Trophoblast cell (in vitro differentiated cells and primary cell): ENCODE results near the gene MFAP4.

ENCODE experiments used
- DNase-seq, 2 donors: peaks; one replicate each; pipeline ENCODE4 v3.0.0-alpha.2; 2016
- H2AFZ ChIP-seq: 2 replicates; pipeline ENCODE4 v1.6.1; 2013; ENCODE audit warnings: low read length, moderate library complexity, mild to moderate bottlenecking; ENCODE audit not compliant: insufficient read depth, poor library complexity
- H2AK5ac ChIP-seq: 2 replicates; pipeline ENCODE4 v1.6.1; 2013; ENCODE audit warnings: mild to moderate bottlenecking, low read length
- H2BK120ac ChIP-seq: 2 replicates; pipeline ENCODE4 v1.6.1; 2013; ENCODE audit warnings: low read length, mild to moderate bottlenecking, moderate library complexity; ENCODE audit not compliant: insufficient read depth, poor library complexity
- H2BK12ac ChIP-seq: 2 replicates; pipeline ENCODE4 v1.6.1; 2013; ENCODE audit warnings: mild to moderate bottlenecking, low read length, moderate library complexity
- H2BK5ac ChIP-seq: 2 replicates; pipeline ENCODE4 v1.6.1; 2013; ENCODE audit warnings: low read length, low read depth, moderate library complexity, mild to moderate bottlenecking; ENCODE audit not compliant: poor library complexity
- H3K14ac ChIP-seq: 2 replicates; pipeline ENCODE4 v1.6.1; 2013; ENCODE audit warnings: mild to moderate bottlenecking, low read length
- H3K18ac ChIP-seq: 2 replicates; pipeline ENCODE4 v1.6.1; 2013; ENCODE audit warnings: mild to moderate bottlenecking, low read length
- H3K23ac ChIP-seq: 2 replicates; pipeline ENCODE4 v1.6.1; 2013; ENCODE audit warnings: low read length
- H3K27ac ChIP-seq: 2 replicates; pipeline ENCODE4 v1.5.1; 2013; ENCODE audit warnings: low read depth, mild to moderate bottlenecking, inconsistent platforms, low read length, moderate library complexity
- H3K27me3 ChIP-seq: 2 replicates; pipeline ENCODE4 v1.6.1; 2013; ENCODE audit warnings: inconsistent platforms, mild to moderate bottlenecking, low read length, moderate library complexity; ENCODE audit not compliant: insufficient read depth
- H3K36me3 ChIP-seq, 2 experiments: 1 replicate in 1 of 2; 2 replicates in 1 of 2; pipeline ENCODE4 v1.6.1; 2013; ENCODE audit warnings: low read length in 2 of 2, mild to moderate bottlenecking in 2 of 2, moderate library complexity in 1 of 2; ENCODE audit not compliant: insufficient read depth in 2 of 2, control insufficient read depth in 1 of 2
- H3K4ac ChIP-seq: 2 replicates; pipeline ENCODE4 v1.6.1; 2013; ENCODE audit warnings: low read depth, mild to moderate bottlenecking, low read length, moderate library complexity
- H3K4me1 ChIP-seq, 2 experiments: 1 replicate in 1 of 2; 2 replicates in 1 of 2; pipeline ENCODE4 v1.6.1; 2013; ENCODE audit warnings: low read length in 2 of 2, mild to moderate bottlenecking in 2 of 2, moderate library complexity in 1 of 2; ENCODE audit not compliant: insufficient read depth in 2 of 2, control insufficient read depth in 1 of 2
- H3K4me2 ChIP-seq: 2 replicates; pipeline ENCODE4 v1.6.1; 2013; ENCODE audit warnings: inconsistent platforms, mild to moderate bottlenecking, low read length, moderate library complexity
- H3K4me3 ChIP-seq: 2 replicates; pipeline ENCODE4 v1.5.1; 2013; ENCODE audit warnings: mild to moderate bottlenecking, low read depth, low read length, inconsistent platforms
- H3K79me1 ChIP-seq: one replicate; pipeline ENCODE4 v1.6.1; 2013; ENCODE audit warnings: low read length
- H3K79me2 ChIP-seq: 2 replicates; pipeline ENCODE4 v1.6.1; 2013; ENCODE audit warnings: low read length, mild to moderate bottlenecking; ENCODE audit not compliant: control insufficient read depth, insufficient read depth, poor library complexity
- H3K9ac ChIP-seq: 2 replicates; pipeline ENCODE4 v1.6.1; 2013; ENCODE audit warnings: mild to moderate bottlenecking, low read length
- H3K9me3 ChIP-seq: 2 replicates; pipeline ENCODE4 v1.6.1; 2013; ENCODE audit warnings: low read depth, mild to moderate bottlenecking, control low read depth, inconsistent platforms, low read length; ENCODE audit not compliant: insufficient read depth
- H4K12ac ChIP-seq: 2 replicates; pipeline ENCODE4 v1.6.1; 2013; ENCODE audit warnings: low read depth, mild to moderate bottlenecking, low read length, moderate library complexity
- H4K8ac ChIP-seq: 2 replicates; pipeline ENCODE4 v1.6.1; 2013; ENCODE audit warnings: low read depth, mild to moderate bottlenecking, low read length, moderate library complexity
- H4K91ac ChIP-seq: one replicate; pipeline ENCODE4 v1.6.1; 2013; ENCODE audit warnings: low read depth, mild to moderate bottlenecking, low read length, moderate library complexity
- WGBS: extraction: QIAGEN DNeasy Blood & Tissue Kit; methylation state at CpG from one replicate; pipeline ENCODE4 v1.1.7; 2013; ENCODE audit warnings: missing lambda C conversion rate; ENCODE audit not compliant: insufficient read length, insufficient coverage; ENCODE audit errors: extremely low coverage; 5-methylcytosine and 5-hydroxymethylcytosine counted together

Gene MFAP4

DNA sequence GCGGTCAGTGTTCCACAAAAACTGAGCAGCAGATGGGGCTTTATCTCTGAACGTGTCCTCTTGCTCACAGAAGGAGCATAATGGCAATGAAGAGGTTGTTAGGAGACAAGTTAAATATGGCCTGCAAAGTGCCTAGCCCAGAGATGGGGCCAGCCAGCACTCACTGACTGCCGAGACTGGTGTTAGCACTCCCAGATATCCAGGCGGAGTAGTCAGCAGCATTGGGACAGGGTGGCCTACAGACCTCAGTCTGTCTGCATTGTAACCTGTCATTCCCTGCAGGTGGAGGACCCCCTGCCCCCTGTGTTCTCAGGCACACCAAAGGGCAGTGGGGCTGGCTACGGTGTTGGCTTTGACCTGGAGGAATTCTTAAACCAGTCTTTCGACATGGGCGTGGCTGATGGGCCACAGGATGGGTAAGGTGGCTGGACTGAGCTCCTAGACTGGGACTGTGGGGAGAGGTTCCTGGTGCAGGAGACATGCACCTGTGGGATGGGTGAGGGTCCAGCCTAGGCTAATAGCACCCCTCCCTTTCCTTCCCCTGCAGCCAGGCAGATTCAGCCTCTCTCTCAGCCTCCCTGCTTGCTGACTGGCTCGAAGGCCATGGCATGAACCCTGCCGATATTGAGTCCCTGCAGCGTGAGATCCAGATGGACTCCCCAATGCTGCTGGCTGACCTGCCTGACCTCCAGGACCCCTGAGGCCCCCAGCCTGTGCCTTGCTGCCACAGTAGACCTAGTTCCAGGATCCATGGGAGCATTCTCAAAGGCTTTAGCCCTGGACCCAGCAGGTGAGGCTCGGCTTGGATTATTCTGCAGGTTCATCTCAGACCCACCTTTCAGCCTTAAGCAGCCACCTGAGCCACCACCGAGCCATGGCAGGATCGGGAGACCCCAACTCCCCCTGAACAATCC lies 4.2 kb downstream of the MFAP4 start:
- WGBS = no CpG with 5 or more reads among the region's 13 CpGs
- Histone ChIP-seq H3K4ac (no peak overlapping the region), H3K79me2 (peaks cover 9% of the 10 kb centered on the region)

DNA sequence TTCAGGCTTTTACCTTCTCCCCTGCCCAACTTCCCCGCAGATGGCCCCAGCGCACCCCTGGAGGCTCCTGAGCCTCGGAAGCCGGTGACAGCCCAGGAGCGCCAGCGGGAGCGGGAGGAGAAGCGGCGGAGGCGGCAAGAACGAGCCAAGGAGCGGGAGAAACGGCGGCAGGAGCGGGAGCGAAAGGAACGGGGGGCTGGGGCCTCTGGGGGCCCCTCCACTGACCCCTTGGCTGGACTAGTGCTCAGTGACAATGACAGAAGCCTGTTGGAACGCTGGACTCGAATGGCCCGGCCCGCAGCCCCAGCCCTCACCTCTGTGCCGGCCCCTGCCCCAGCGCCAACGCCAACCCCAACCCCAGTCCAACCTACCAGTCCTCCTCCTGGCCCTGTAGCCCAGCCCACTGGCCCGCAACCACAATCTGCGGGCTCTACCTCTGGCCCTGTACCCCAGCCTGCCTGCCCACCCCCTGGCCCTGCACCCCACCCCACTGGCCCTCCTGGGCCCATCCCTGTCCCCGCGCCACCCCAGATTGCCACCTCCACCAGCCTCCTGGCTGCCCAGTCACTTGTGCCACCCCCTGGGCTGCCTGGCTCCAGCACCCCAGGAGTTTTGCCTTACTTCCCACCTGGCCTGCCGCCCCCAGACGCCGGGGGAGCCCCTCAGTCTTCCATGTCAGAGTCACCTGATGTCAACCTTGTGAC lies 5.1 kb downstream of the MFAP4 start:
- Histone ChIP-seq H3K9ac (no peak overlapping the region), H3K4me1 (peaks cover 14% of the 10 kb centered on the region in 2 experiments), H3K36me3 (peaks cover 57 to 64% of the 10 kb centered on the region in 2 experiments), H3K18ac (no peak overlapping the region), H3K23ac (no peak overlapping the region), H3K27ac (no peak overlapping the region), H3K79me1 (peaks cover 6% of the 10 kb centered on the region), H3K4me3 (no peak overlapping the region), H3K4me2 (no peak overlapping the region), H2AK5ac (no peak overlapping the region), H2AFZ (no peak overlapping the region), H3K9me3 (no peaks in the 10 kb centered on the region), H3K14ac (no peak overlapping the region), H4K12ac (no peak overlapping the region), H2BK120ac (no peak overlapping the region), H4K8ac (no peak overlapping the region), H3K27me3 (no peaks in the 10 kb centered on the region), H2BK12ac (no peak overlapping the region), H3K4ac (no peak overlapping the region), H3K79me2 (peaks cover 11% of the 10 kb centered on the region), H2BK5ac (no peak overlapping the region), H4K91ac (no peak overlapping the region)
- DNase-seq = no peak
- no CpG with 5 or more reads among the region's 31 CpGs for WGBS

More for the DNA sequence above, 4.2 kb downstream of the MFAP4 start:
- H3K27me3 ChIP-seq = no peaks in the 10 kb centered on the region
- H4K91ac ChIP-seq = no peak overlapping the region
- H3K4me2 ChIP-seq = no peak overlapping the region
- H3K9me3 ChIP-seq = no peaks in the 10 kb centered on the region
- H2BK5ac ChIP-seq = no peak overlapping the region
- H3K23ac ChIP-seq = no peak overlapping the region
- H3K4me1 ChIP-seq = peaks cover 20 to 22% of the 10 kb centered on the region in 2 experiments
- H2AK5ac ChIP-seq = no peak overlapping the region
- no peak overlapping the region for H3K9ac ChIP-seq
- no peak overlapping the region for H2AFZ ChIP-seq
- H3K4me3 ChIP-seq = peak overlapping the region; percentile 13
- no peak overlapping the region for H4K12ac ChIP-seq
- H3K36me3 ChIP-seq = peaks cover 57 to 64% of the 10 kb centered on the region in 2 experiments
- H4K8ac ChIP-seq = no peak overlapping the region
- no peak overlapping the region for H2BK12ac ChIP-seq
- no peak overlapping the region for H2BK120ac ChIP-seq
- H3K79me1 ChIP-seq = peaks cover 2% of the 10 kb centered on the region
- H3K18ac ChIP-seq = no peak overlapping the region
- DNase-seq = no peak
- H3K14ac ChIP-seq = no peak overlapping the region
- H3K27ac ChIP-seq = no peak overlapping the region

DNA sequence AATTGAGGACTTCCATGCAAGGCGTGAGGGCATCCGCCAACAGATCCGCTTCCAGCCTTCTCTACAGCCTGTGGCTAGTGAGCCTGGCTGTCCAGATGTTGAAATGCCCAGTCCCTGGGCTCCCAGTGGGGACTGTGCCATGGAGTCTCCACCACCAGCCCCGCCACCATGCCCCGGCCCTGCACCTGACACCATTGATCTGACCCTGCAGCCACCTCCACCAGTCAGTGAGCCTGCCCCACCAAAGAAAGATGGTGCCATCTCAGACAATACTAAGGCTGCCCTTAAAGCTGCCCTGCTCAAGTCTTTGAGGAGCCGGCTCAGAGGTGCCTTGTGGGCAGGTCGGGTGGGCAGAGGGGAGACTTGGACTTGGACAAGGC lies 5.6 kb downstream of the MFAP4 start:
- Histone ChIP-seq H3K4ac (no peak overlapping the region), H3K27ac (no peak overlapping the region), H2AFZ (no peak overlapping the region), H3K79me1 (peaks cover 6% of the 10 kb centered on the region), H3K4me2 (no peak overlapping the region), H2AK5ac (no peak overlapping the region), H2BK120ac (no peak overlapping the region), H3K18ac (no peak overlapping the region), H3K9me3 (no peaks in the 10 kb centered on the region), H3K36me3 (peaks cover 57 to 64% of the 10 kb centered on the region in 2 experiments), H3K27me3 (no peaks in the 10 kb centered on the region), H3K4me1 (peaks cover 9 to 10% of the 10 kb centered on the region in 2 experiments), H4K8ac (no peak overlapping the region), H3K9ac (no peak overlapping the region), H2BK12ac (no peak overlapping the region), H3K23ac (no peak overlapping the region), H2BK5ac (no peak overlapping the region), H3K79me2 (peaks cover 9% of the 10 kb centered on the region), H3K4me3 (no peak overlapping the region), H4K12ac (no peak overlapping the region), H3K14ac (no peak overlapping the region), H4K91ac (no peak overlapping the region)
- DNase-seq = no peak
- WGBS = no CpG with 5 or more reads among the region's 7 CpGs

DNA sequence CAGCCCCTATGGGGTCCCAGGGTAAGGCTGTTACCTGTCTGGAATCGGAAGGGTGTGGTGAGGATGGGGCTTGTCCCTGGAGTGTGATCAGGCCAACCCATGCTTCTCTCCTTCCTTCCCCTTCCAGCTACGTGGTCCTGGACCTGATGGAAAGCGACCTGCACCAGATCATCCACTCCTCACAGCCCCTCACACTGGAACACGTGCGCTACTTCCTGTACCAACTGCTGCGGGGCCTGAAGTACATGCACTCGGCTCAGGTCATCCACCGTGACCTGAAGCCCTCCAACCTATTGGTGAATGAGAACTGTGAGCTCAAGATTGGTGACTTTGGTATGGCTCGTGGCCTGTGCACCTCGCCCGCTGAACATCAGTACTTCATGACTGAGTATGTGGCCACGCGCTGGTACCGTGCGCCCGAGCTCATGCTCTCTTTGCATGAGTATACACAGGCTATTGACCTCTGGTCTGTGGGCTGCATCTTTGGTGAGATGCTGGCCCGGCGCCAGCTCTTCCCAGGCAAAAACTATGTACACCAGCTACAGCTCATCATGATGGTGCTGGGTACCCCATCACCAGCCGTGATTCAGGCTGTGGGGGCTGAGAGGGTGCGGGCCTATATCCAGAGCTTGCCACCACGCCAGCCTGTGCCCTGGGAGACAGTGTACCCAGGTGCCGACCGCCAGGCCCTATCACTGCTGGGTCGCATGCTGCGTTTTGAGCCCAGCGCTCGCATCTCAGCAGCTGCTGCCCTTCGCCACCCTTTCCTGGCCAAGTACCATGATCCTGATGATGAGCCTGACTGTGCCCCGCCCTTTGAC lies 6.3 kb downstream of the MFAP4 start:
- Histone ChIP-seq H3K79me2 (peaks cover 9% of the 10 kb centered on the region), H3K4me1 (peaks cover 6 to 7% of the 10 kb centered on the region in 2 experiments), H3K4me3 (no peak overlapping the region), H3K27ac (no peak overlapping the region), H4K91ac (no peak overlapping the region), H4K12ac (no peak overlapping the region), H4K8ac (no peak overlapping the region), H3K4me2 (no peak overlapping the region), H2BK5ac (no peak overlapping the region), H3K79me1 (peaks cover 6% of the 10 kb centered on the region), H3K4ac (no peak overlapping the region), H3K9me3 (no peaks in the 10 kb centered on the region), H2BK12ac (no peak overlapping the region), H3K27me3 (no peaks in the 10 kb centered on the region), H3K18ac (peak overlapping the region; percentile 7), H2AK5ac (no peak overlapping the region), H2BK120ac (no peak overlapping the region), H3K23ac (no peak overlapping the region), H3K36me3 (peaks cover 57 to 64% of the 10 kb centered on the region in 2 experiments), H3K14ac (no peak overlapping the region), H3K9ac (no peak overlapping the region), H2AFZ (no peak overlapping the region)
- DNase-seq = no peak
- no CpG with 5 or more reads among the region's 29 CpGs for WGBS
